Measurements from ENCODE around the gene COL19A1.

GRCh38 chr6:70231311-70231710 lies 365.0 kb downstream of the COL19A1 start:
- TF ChIP-seq POLR2A (IDR thresholded peaks at IDR 0.05): no peak
- no peak for TF ChIP-seq CTCF (IDR thresholded peaks at IDR 0.05)

Data from prostate gland (tissue), 2 donors.